Ureter (tissue), 1 donor: ENCODE results near the gene CAPN14. TPM values are rescaled to one million over a fixed set of nuclear protein-coding genes. Genes with fewer than 3 reads are reported as not detected.
A peak's percentile ranks its signal among the peaks of the same experiment; 100 is the strongest.

ENCODE experiments used
- DNase-seq: peaks from one replicate; pipeline ENCODE4 v3.0.0-alpha.2; 2020; ENCODE audit warnings: low spot score
- total RNA-seq: library from RNA; stranded (reverse); gene quantifications from one replicate; pipeline ENCODE4 v1.2.4, GENCODE V29; 2023
- donor health status: DM: yes; HTN: yes; CAD: no.

Gene CAPN14
- total RNA-seq, 1 donor from 2014 or later = 0.62 TPM

DNA sequence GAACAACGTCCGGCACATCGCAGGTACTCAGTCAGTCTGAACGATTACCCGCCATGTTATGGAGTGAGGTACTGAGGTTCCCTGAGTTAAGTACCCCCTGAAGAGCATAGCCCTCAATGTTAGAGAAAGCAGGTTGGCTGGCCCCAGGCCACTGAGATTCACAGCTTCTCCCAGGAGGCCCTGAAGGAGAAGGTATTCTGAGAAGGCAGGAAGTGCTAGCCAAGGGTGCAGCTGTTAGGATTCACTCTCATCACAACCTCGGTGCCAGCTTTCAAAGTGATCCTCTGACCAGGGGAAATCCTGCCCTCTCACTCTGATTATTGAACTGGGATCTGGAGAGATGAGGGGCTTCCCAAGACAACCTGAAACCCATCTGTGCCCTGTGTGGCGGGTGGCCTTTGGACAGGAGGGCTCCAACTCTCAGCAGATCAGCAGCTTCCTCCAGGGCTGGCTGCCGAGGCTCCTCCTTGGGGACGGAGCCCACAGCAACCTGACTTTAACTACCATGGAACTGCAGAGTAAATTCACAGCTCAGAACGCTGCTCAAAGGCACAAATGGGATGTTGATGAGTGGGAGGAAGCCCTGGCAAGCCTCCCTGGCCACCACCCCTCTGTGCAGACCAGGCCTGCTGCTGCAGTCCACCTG, 24.4 kb upstream of the CAPN14 start:
- no peak for DNase-seq

DNA sequence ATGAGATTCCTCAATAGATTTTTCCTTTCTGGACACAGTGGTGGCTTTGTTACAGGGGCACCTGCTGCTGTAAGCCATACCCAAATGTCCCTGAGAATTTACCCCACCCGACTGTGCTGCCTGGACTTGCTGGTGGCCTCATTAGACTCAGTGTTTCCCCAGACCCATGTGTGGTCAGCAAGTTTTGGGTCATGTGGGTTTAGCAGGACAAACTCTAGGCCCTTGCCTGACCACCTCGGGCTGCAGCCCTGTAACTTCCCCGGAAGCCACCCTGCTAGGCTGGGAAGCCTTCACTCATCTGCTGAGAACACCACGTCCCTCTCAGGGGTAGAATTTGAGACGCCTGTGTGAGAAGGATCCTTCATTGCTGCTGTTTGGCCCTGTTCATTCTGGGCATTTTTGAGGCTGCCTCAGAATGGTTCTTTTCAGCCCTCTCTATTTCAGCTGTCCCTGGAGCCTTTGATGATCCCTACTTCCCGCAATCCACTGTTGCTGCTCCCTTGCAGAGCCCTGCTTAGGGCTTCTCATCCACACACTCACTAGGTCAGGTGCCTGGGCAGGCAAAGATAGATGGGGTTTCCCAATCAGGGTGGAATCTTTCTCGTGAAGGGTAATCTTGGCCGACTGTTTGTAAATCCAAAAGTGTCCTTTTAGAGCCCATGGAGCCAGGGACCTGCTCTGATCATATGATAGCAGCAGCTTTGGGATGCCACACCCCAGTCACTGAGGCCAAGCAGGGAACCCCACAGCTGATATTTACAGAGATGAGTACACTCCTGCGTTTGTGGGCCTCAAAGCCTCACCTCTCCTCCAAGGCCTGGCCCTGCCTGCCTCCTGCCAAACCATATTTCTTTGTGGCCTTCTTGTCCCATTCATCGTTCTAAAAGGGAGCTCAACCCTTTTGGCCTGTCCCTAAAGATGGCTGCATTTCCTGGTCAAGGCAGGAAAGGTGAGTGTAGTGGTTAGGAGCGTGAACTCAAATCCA, 23.4 kb upstream of the CAPN14 start:
- no peak for DNase-seq

DNA sequence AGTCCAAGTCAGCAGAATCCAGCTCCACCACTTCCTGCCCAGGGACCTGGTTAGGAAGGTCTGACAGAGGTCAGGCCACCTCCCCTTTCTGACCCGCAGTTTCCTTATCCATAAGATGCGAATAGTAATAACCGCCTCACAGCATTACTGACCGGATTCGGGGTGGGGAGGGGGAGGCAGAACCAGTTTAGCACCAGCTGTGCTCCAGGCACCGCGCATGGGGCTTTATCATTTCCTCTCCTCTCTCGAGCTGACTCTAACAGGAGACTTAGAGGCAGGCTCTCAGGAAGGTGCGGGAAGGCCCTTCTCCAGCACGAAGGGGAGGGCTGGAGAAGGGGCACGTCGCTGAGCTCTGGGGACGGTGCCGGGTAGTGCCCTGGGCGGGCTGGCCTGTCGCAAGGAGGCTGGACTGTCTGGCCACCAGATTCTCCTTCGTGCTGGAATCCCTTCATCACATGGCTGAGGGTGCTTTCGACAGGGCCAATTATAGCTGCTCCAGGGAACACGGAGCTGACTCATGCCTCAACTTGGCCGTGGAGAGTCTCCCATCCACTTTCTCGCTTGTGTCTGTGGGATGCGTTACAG, 22.4 kb upstream of the CAPN14 start:
- DNase-seq = no peak

DNA sequence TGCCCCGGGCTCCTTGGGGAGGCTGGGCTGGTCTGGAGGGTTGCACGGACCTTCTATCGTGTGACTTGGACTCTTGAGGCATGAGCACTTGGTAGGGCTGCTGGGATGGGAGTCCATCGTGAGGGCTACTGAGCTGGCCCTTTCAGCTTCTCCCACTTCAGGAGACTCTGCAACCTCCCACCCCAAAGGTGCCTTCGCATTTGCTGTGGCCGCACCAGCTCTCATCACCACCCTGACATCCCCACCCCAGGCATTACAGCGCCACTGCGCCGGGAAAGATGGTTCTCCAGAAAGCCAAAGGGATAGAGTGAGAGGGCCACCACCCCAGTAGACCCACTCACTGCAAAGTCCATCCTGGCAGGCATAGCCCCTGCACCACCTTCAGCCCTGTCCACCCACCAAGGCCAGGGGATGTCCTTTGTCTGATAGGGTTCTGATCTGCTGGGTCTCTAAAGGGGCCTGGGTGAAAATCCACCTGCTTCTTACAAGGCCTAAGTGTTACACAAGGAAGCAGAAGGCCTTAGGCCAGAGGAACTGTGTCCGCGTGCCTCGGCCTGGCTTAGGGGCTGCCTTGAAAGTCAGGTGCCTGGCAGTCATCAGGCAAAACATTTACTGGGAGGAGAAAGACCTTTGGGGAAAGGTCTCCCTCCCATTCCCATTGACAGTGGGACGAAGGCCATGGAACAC, 21.7 kb upstream of the CAPN14 start:
- no peak for DNase-seq

DNA sequence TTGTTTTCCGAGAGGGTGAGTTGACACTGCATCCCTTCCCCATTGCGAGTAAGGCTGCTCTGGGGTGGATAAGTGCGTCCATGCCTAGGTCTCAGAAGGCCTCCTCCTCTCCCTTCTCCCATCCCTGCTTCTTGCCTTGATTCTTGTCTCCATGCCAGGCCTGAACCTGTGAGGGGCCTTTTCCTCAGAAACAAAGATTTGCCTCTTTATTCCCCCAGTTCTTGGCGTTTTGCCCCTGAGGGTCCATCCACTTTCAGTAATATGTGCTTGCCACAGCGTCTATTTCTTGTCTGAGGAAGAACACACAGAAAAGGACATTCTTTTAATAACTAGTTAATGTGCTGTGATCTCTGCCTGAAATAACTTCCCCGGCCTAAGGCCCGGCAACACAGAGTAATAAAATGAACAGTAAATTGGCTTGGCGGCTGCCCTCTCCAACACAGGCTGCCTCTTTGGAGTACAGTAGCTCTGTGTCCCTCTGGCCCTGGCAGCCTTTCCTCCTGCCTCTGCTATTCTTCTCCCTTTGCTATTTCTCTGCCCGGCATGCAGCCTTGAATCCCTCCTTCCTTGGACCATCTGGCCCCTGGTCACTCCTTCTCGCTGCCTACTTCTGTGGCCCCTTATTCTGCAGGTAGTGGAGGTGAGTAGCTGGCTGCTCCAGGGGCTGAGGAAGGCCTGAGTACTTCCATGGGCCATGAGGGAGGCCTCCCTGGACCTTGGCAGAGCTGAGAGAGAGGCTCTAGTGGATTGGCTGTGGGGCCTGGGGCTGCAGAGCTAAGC, 21.0 kb upstream of the CAPN14 start:
- DNase-seq = no peak

DNA sequence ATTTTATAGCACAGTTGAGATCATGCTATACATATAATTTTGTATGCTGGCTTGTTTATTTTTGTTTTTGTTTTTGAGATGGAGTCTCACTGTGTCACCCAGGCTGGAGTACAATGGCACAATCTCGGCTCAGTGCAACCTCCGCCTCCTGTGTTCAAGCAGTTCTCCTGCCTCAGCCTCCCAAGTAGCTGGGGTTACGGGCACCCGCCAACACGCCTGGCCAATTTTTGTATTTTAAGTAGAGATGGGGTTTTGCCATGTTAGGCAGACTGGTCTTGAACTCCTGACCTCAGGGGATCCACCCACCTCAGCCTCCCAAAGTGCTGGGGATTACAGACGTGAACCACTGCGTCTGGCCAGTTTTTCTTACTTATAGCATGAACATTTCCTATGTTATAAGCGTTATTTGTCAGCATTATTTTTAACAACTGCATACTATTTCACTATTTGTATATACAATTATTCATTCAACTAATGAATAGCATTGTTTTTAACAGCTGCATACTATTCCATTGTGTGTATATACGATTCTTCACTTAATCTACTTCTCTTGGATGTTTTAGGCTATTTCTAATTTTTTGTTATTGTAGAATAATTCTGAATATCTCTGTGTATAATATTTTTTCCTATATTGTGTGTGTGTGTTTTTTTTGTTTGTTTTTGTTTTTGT, 20.2 kb upstream of the CAPN14 start:
- DNase-seq = no peak

DNA sequence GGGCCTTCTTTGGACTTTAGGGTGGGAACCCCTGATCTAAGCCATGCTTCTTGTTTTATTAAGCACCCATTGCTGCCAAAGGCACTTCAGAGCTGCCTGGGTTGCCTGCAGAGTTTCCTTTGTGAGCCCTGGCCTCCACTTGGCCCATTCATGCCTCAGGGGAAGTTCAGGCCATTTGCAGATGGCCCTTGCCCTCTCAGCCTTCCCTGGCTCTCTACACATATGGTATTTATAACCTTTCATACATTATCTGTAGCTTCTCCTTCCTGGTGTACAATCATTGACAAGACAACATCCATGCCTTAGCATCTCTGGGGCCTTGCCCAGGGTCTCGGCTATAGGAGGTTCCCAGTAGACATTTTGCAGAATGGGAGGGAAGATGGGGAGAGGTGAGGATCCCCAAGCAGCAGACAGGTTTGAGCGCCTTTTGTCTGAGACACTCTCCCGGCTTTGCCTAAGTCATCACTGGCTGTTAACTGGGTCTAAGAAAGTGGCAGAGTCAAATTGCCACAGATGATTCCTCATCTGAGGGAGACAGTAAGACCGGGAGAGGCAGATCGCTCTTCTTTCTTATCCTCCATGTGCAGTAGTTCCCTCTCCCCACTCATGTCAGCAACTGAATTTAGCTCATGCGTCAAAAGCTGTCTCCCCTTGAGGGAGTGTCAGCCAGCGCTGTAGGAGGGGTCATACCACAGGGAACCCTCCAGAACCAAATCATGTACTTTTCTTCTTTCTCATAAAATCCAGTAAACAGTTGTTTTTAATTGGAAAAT, 19.3 kb upstream of the CAPN14 start:
- DNase-seq = no peak

DNA sequence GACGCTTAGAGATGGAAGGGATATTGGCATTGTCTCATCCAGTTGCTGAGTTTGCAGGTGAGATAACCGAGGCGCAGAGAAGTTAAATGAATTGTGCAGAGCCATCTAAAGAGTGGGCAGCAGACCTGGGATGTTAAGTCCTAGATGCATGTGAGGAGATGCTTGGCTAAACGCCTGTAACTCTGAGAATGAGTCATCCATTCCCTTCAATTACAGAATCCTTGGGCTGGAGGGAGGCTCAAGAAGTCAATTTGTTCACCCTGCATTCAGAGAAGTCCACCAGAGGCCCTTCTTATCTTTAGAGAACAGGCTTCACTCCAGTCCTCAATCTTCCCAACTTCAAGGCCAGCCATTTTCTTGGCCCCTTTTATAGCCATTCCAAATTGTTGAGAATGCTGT, 18.2 kb upstream of the CAPN14 start:
- DNase-seq = peak; percentile 34

DNA sequence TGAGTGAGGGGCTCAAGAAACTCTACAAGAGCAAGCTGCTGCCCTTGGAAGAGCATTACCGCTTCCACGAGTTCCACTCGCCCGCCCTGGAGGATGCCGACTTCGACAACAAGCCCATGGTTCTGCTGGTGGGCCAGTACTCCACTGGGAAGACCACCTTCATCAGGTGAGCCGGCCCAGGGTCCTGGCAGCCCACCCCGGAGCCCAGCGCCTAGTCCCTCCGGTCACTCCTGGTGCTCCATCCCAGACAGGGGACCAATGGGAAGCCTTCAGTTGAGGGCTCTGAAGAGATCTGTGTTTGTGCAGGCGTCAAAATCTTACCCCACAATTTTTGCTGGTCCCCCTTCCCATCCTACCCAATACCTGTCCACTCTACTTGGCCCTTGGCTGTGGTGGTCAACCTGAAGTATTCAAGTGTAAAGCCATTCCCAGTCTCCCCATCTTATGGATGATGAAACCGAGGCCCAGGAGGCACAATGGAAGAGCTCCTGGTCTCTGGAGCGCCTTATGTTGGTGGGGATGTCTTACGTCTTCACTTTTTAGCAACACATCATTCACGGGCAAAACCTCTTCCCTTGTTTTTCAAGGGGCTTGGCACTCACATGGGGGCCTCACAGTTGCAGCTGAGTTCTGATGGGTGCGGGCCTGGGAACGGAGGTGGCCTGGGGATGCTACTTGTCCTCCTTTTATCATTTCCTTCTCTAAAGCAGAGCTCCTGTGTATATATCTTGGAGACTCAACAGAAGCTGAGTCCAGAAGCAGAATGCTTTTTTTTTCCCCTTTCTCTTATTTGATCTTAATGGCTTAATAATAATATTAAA, 17.6 kb upstream of the CAPN14 start:
- DNase-seq = peak; percentile 28

DNA sequence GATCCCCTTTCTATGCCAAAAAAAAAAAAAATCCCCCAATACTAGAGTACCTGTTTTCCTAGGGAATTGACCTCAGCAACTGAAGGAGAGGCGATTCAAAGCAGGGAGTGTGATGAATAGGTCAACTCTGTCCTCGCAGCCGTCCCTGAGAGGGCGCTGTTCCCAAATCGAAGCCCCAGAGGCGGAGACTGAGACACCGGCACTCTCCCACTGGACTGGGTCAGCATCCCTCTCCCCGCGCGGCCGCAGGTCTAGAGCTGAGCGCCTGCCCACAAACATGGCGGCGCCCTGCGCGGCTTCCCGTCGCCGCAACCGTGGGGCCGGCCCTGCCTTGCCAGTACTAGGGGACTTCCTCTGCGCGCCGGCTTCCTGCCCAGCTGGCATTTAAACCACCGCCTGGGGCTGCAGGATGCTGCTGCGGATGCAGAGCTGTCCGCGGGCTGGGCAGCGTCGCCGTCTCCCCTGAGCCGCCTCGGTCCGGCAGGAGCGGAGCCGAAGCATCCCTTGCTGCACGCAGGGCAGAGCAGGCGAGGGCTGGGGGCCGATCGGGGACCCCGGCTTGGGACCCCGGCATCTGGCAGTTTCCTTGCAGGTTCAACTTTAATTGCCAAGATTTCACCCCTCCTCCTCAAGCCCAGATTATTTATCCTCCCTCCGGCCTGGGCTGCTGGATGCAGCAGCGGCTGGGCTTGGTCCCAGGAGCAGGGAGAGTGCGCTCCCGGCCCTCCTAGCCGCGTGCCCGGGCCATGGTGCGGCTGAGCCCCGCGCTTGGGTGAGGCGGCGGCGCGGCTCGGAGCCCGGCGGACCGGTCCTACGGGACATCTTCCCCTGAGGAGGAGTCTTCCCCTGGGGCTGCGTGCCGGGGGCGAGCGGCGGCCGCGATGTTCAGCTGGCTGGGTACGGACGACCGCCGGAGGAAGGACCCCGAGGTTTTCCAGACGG, 16.7 kb upstream of the CAPN14 start, which contains the start of gene EHD3:
EHD3 (plus strand) TSS at position 412 of the 942 bp plus-strand sequence; CDS start at position 882, 470 bp downstream.
- DNase-seq = peak; percentile 89

DNA sequence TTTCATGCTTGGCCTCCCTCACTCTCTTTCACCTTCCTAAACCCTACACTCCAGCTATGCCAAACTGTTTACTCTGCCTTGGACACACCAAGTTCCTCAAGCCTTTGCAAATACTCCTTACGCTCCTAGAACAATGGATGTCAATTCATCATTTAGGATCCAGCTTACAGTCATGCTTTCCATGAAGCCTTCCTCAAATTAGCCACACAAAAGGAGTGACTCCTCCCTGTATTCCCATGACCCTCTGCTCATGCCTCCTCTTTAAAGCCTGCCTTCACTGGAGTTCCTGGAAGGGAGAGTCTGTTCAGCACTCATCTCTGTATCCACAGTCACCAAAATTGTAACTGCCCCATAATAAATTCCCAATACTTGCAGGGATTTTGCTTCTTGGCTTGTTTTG, 15.9 kb upstream of the CAPN14 start:
- no peak for DNase-seq

DNA sequence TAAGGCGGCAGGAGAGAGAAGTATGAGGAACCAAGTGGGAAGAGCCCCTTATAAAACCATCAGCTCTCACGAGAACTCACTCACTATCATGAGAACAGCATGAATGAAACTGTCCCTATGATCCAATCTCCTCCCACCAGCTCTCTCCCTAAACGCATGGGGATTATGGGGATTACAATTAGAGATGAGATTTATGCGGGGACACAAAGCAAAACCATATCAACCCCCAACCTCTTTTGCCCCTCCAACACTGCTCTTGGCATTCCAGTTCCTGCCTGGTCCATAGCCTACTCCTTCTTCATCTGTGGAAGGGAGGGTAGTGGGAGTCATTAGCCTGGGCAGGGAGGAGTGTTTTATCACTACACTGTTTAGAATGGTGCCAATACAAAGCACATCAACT, 15.3 kb upstream of the CAPN14 start:
- DNase-seq = no peak

DNA sequence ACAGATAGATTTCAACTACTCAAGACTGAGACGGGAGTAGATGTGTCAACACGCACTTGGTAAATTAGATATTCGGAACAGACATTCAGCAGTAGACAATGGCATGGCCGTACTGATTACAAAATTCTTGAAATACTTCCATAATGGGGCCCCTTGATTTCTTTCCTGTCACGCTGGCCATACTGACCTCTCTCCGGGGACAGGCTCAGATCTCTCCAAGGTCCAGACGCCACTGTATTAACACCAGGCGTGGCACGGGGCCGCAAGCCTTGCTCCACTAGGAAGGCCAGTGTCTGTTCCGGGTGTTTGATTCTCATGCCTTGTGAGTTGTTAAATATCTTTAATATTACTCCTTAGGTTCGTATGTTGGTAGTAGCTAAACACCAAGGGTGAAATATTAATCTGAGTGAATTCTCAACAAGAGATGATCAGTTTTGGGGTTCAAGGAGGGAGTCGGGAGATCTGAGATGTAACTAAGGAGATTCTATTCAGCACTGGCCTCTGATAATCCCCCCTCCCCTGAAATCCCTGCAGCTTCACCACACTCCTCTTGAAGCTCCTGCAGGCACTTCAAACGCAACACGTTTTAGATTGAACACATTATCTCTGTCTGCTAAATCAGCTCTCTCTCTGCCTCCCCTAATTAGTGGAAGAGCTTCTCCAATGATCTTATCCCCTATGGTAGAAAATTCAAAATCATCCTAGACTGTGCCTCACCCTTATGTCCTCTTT, 14.4 kb upstream of the CAPN14 start:
- DNase-seq = peak; percentile 2

DNA sequence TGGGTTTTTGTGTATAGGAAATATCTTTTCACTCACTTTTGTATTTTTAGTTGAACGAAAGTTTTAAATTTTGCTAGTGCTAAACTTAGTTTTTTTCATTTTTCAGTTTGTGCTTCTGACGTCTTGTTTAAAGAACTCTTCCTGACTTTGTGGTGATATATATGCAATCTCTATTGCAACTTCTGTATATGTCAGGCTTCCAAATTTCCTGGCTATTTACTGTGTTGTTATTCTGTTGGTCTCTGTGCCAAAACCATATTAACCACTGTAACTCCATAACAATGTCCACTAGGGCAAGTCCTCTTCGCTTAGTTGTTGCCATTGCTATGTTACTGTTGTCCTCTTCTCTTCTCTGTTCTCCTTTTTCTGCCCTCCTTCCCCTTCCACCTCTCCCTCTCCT, 13.4 kb upstream of the CAPN14 start:
- DNase-seq = no peak

DNA sequence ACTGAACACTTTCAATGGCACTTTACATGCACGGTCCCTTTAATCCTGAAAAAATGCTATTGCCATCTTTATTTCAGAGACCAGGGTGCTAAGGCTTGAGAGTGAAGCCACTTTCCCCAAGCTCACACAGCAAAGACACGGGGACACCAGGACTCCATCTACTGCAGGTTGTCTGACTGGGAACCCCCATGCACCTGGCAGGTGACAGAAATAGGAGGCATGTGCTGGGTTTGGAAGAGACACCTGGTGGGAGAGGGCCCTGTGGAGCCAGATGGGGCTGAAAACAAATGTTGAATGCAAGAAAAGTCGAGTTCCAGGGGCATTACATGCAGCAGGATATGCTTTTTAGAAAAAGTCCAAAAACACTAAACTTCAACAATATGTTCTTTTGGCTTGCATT, 11.4 kb upstream of the CAPN14 start:
- DNase-seq = no peak

DNA sequence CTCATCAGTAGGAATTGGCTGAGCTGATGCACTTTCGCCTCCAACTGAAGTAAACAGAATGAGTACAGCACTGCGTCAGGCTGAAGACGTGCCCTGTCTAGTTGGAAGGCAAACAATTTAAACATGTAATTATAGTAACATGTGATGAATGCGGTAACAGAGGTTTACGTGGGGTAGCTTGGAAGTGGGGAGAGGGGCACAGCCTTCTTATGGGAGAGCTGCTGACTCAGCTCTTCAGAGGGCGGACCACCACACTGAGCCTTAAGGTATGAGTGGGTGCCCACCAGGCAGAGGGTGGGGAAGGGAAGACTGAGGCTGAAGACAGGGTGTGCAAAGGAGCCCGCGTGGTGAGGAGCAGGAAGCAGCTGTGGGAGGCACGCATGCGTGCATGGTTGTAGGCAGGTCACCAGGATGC, 10.4 kb upstream of the CAPN14 start:
- peak; percentile 62 for DNase-seq

DNA sequence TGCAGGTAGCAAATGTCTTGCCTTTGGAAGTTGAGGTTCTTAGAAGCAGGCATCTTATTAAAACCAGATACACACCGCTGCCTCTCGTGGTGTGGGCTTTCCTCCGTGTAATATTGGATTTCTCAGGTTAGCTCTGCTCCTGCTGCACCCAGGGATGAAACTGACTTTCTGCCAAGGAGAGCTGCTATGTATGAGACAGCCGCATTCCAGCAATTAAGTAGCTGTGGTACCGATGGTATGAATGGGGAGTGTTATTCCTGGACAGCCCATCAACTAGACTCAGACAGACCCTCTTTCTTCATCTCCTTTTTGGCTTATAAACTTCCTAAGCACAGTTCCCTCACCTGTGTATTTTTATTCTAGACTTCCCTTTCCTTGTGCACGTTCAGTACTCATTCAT, 9.8 kb upstream of the CAPN14 start:
- no peak for DNase-seq
